ENCODE results near the gene UBTF.

UBTF gene

DNA sequence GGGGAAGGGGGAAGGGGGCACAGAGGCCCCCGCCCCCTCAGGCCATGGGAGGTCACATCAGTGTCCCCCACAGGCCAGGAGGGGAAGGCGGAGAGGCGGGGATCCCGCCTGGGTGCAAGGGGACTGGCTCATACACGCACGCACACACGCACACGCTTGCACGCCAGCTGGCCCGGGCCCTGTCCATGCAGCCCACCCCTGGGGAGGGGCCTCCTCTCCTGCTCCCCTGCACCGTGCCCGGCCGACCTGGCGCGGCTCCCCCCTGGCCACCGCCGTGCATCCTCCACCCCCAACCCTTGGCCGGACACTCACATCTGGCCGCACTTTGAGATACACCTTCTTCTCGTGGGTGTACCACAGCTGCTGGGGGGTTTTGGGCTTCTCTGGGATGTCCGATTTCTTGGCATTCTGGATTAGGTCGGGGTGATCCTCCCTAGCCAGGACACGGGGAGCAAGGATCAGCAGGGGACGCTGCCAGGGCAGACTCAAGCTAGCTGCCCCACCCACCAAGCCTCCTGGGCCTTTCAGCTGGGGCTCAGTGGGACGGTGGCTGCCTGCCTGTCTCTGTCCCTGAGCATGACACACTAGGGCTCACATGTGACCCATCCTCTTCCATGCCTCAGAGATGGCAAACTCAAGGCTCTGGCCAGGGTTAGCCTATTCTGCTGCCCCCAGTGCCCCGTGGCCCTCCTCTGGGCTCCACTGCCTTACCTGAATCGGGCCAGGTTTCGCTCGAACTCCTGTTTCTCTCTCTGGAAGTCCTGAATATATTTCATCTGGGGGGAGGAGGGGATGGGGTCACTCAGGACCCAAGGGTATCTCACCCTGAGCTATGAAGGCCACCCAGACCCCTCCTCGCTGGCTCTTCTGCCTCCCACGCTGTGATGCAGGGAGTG, 6.7 kb downstream of the UBTF start:
- H3K27ac ChIP-seq = no peak overlapping the region
- H3K4me3 ChIP-seq = no peak overlapping the region
- DNase-seq (ENCODE audit: low read depth, low spot score) = no peak
- TF ChIP-seq POLR2AphosphoS5 (IDR thresholded peaks at IDR 0.05; ENCODE audit: borderline replicate concordance, low read depth, low read length) (no peak; the same call in 1 of the 2 replicates), FOXP2 (optimal IDR thresholded peaks at IDR 0.05; ENCODE audit: control extremely low read depth, extremely low read length, insufficient read depth) (no peak), EZH2 (IDR thresholded peaks at IDR 0.05) (no peak)
- no peak overlapping the region for H3K9ac ChIP-seq (ENCODE audit: insufficient read length)
- H3K9me3 ChIP-seq (ENCODE audit: low read depth, low read length) = no peaks in the 10 kb centered on the region
- peaks cover 92% of the 10 kb centered on the region for H3K36me3 ChIP-seq (ENCODE audit: insufficient read depth, low read length)

DNA sequence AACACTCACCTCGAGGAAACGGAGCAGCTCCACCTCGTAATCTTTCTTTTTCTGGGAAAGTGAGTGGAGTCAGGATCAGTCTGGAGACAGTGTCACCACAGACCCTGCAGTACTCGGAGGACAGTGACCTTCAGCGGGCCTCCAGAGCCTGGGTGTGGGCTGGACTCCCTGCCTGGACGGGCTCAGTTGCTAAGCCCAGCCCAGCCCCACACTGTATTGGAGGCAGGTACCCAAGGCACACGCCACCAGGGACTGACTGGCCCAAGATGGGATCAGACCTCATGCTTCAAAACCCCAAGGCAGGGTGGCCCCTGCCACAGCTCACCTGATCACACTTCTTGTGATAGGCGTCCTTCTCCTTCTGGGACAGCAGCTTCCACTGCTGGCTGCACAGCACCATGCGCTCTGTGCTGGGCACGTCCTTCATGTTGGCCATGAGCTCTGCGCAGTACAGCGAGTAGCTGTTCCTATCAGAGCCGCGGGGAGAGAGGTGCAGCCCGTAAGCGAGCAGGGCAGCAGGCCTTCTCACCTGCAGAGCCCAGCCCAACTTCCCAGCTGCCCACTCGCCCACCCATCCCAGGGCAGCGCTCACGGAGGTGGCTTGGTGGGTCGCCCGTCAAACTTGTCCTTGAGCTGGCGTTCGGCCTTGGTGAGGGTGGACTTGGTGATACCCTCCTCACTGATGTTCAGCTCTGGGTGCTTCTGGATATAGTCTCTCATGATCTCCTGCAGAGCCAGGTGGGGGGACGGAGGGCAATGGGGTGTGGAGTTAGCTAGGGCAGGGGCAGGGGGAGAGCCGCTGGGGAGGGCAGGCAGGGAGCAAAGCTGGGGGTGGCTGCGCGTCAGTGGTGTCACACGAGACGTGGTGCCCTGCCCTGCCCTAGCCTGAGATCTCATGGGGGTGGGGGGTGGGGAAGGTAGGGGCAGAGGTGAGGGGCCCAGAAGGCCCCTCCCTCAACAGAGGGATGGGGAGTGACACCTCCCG, 7.9 kb downstream of the UBTF start:
- Histone ChIP-seq H3K36me3 (ENCODE audit: insufficient read depth, low read length) (peaks cover 92% of the 10 kb centered on the region), H3K4me3 (no peak overlapping the region), H3K27ac (0 out of 2 replicates have a peak overlapping the region, but pooled peaks have one; percentile 19), H3K9me3 (ENCODE audit: low read depth, low read length) (no peaks in the 10 kb centered on the region), H3K9ac (ENCODE audit: insufficient read length) (no peak overlapping the region)
- no peak for DNase-seq (ENCODE audit: low read depth, low spot score)
- no peak; the same call in 1 of the 2 replicates for TF ChIP-seq POLR2AphosphoS5 (IDR thresholded peaks at IDR 0.05; ENCODE audit: borderline replicate concordance, low read depth, low read length)

DNA sequence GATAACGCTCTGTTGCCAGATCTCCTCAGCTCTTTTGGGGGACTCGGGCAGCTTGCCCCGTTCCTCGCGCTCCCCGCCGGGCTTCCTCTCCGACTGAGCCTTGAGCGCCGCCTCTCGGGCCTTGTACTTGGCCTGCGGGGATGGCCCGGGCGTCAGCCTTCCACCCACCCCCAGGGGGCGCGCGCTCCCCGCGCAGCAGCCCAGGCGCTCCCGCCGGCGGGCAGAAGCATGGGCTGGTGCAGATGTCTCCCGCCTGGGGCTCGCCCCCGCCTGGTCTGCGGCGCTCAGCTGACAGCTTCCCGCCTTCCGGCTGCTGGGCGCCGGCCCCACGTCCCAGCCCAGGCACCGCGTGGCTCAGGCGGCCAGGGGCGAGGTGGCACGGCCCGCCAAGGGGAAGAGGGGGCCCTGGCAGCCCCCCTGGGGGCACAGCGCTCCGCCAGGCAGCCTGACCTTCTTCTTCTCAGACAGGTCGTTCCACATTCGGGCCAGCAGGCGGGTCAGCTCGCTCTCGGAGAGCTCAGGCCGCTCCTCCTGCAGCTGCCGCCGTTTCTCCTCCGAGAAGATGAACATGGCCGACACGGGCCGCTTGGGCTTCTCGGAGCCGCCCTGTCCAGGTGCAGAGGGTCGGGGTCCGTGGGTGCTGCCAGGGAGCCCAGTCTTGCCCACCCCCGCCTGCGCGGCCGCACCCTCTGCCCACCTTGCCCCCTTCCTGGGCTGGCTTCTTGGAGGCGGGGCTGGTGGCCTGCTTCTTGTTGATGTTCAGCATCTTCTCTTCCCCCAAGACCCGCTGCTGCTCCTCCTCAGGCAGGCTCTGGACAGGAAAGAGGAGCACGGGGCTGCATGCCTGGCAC, 8.9 kb downstream of the UBTF start:
- Histone ChIP-seq H3K9me3 (ENCODE audit: low read depth, low read length) (no peaks in the 10 kb centered on the region), H3K4me3 (no peak overlapping the region), H3K27ac (peak overlapping the region; percentile 64), H3K9ac (ENCODE audit: insufficient read length) (no peak overlapping the region), H3K36me3 (ENCODE audit: insufficient read depth, low read length) (peaks cover 82% of the 10 kb centered on the region)
- DNase-seq (ENCODE audit: low read depth, low spot score) = no peak
- TF ChIP-seq POLR2AphosphoS5 (IDR thresholded peaks at IDR 0.05; ENCODE audit: borderline replicate concordance, low read depth, low read length) (no peak), EZH2 (IDR thresholded peaks at IDR 0.05) (no peak), FOXP2 (optimal IDR thresholded peaks at IDR 0.05; ENCODE audit: control extremely low read depth, extremely low read length, insufficient read depth) (no peak)

DNA sequence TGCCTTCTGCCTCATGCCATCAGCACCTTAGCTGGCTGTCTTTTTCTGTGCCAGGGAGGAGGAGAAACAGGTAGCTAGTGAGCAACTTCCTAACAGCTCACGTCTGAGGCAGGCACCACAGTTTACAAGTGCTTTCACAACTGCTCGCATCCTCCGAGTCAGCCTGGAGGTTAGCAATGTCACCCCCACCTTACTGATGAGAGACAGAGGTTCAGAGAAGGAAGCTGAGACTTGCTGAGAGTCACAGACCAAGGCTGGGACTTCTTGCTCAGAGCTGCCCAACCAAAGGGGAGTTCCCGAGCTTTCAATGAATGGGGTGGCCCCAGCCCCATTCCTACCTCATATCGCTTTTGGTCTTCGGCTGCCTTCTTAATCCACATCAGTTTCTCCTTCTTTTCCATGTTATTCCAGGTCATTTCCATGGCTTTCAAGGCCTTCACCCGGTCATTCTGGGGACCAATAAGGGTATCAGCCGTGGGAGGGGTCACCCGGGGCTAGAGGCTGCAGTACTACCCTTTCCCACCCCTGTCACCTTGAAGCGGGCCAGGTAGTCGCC, 9.6 kb downstream of the UBTF start:
- no peak for TF ChIP-seq EZH2 (IDR thresholded peaks at IDR 0.05)
- no peak for TF ChIP-seq POLR2AphosphoS5 (IDR thresholded peaks at IDR 0.05; ENCODE audit: borderline replicate concordance, low read depth, low read length)
- no peak for TF ChIP-seq FOXP2 (optimal IDR thresholded peaks at IDR 0.05; ENCODE audit: control extremely low read depth, extremely low read length, insufficient read depth)
- Histone ChIP-seq H3K36me3 (ENCODE audit: insufficient read depth, low read length) (peaks cover 75% of the 10 kb centered on the region), H3K9me3 (ENCODE audit: low read depth, low read length) (no peaks in the 10 kb centered on the region), H3K27ac (no peak overlapping the region; the same call in none of the 2 replicates), H3K4me3 (no peak overlapping the region), H3K9ac (ENCODE audit: insufficient read length) (no peak overlapping the region)
- no peak for DNase-seq (ENCODE audit: low read depth, low spot score)

DNA sequence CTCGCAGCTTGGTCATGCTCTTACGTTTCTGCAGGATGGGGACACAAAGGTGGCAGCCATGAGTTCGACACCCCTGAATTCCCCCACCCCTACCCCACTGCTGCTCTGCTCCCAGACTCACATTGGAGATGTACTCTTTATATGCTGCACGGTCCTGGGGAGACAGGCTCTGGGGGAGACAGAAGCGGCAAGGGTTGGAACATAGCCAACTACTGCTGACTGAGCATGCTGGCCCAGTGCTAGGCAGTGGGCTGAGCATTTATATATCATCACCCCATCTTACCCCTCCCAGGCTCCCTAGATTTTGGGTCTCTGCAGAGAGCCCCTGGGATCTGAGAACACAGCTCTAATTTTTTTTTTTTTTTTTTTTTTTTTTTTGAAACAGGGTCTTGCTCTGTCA, 11.7 kb downstream of the UBTF start:
- Histone ChIP-seq H3K9me3 (ENCODE audit: low read depth, low read length) (no peaks in the 10 kb centered on the region), H3K4me3 (no peak overlapping the region), H3K36me3 (ENCODE audit: insufficient read depth, low read length) (peaks cover 54% of the 10 kb centered on the region), H3K27ac (no peak overlapping the region), H3K9ac (ENCODE audit: insufficient read length) (no peak overlapping the region)
- TF ChIP-seq POLR2AphosphoS5 (IDR thresholded peaks at IDR 0.05; ENCODE audit: borderline replicate concordance, low read depth, low read length) = no peak
- TF ChIP-seq EZH2 (IDR thresholded peaks at IDR 0.05) = no peak
- TF ChIP-seq FOXP2 (optimal IDR thresholded peaks at IDR 0.05; ENCODE audit: control extremely low read depth, extremely low read length, insufficient read depth) = no peak
- DNase-seq (ENCODE audit: low read depth, low spot score) = no peak

DNA sequence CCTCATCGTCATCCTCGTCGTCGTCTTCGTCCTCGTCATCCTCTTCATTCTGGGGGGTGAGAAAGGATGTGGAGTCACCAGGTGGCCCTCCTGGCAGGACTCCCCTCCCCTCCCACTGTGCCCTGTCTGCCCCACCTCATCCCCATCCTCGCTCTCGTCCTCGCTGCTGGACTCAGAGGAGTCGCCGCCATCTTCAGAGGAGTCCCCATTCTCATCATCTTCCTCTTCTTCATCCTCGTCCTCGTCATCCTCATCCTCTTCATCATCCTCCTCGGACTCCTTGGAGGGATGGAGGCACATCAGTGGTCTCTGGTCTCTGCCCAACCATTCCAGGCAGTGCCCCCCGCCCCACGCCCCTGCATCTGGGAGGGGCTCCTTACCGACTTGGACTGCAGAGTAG, 12.2 kb downstream of the UBTF start:
- Histone ChIP-seq H3K4me3 (no peak overlapping the region), H3K36me3 (ENCODE audit: insufficient read depth, low read length) (peaks cover 52% of the 10 kb centered on the region), H3K9ac (ENCODE audit: insufficient read length) (no peak overlapping the region), H3K9me3 (ENCODE audit: low read depth, low read length) (no peaks in the 10 kb centered on the region), H3K27ac (no peak overlapping the region)
- DNase-seq (ENCODE audit: low read depth, low spot score) = no peak
- TF ChIP-seq FOXP2 (optimal IDR thresholded peaks at IDR 0.05; ENCODE audit: control extremely low read depth, extremely low read length, insufficient read depth) (no peak), POLR2AphosphoS5 (IDR thresholded peaks at IDR 0.05; ENCODE audit: borderline replicate concordance, low read depth, low read length) (no peak), EZH2 (IDR thresholded peaks at IDR 0.05) (no peak)

DNA sequence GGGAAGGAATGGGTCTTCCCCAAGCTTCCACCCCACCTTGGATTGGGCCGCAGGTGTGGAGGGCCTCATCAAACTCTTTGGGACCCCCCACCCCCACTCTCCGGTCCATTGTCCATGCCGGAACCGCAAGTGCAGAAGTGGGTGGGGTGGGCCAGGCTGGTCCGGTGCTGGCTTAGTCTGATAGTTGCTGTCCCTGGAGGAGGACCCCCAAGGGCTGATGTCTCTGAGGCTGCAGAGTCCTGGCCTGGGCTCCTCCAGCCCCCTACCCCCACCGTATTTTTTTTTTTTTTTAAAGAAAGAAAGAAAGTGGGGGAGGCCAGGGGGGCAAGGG, 12.7 kb downstream of the UBTF start:
- Histone ChIP-seq H3K27ac (no peak overlapping the region), H3K36me3 (ENCODE audit: insufficient read depth, low read length) (peaks cover 48% of the 10 kb centered on the region), H3K9me3 (ENCODE audit: low read depth, low read length) (no peaks in the 10 kb centered on the region), H3K4me3 (no peak overlapping the region), H3K9ac (ENCODE audit: insufficient read length) (no peak overlapping the region)
- DNase-seq (ENCODE audit: low read depth, low spot score) = no peak
- no peak for TF ChIP-seq EZH2 (IDR thresholded peaks at IDR 0.05)
- no peak for TF ChIP-seq FOXP2 (optimal IDR thresholded peaks at IDR 0.05; ENCODE audit: control extremely low read depth, extremely low read length, insufficient read depth)
- no peak for TF ChIP-seq POLR2AphosphoS5 (IDR thresholded peaks at IDR 0.05; ENCODE audit: borderline replicate concordance, low read depth, low read length)

Data from SK-N-MC (cell line).